Fibroblast of villous mesenchyme (primary cell): ENCODE data around the gene HECW1. TPM values are rescaled to one million over a fixed set of nuclear protein-coding genes. Genes with fewer than 3 reads are reported as not detected.

ENCODE experiments used
- DNase-seq: peaks from one replicate; pipeline ENCODE4 v3.0.0-alpha.2; 2010; ENCODE audit warnings: low read depth
- H3K4me3 ChIP-seq: 2 replicates; pipeline ENCODE4 v1.5.1; 2011; ENCODE audit warnings: low read depth, mild to moderate bottlenecking, low read length
- CTCF ChIP-seq: IDR thresholded peaks from 2 replicates; pipeline ENCODE4 v1.5.1; 2012; ENCODE audit warnings: low read depth, mild to moderate bottlenecking, low read length; ENCODE audit not compliant: insufficient read depth
- total RNA-seq: library from RNA; depleted of rRNA; stranded (reverse); fragments of >200 nt; gene quantifications from 2 replicates; pipeline ENCODE4 v1.2.3, GENCODE V29; 2012

Gene HECW1
- total RNA-seq, 1 donor = 1.7 TPM

GRCh38 chr7:43192806-43193460, 80.5 kb downstream of the HECW1 start:
- TF ChIP-seq CTCF = no peak
- DNase-seq = no peak
- no peak overlapping the region for H3K4me3 ChIP-seq

- TF ChIP-seq CTCF = no peak
- no peak overlapping the region for H3K4me3 ChIP-seq
- DNase-seq = no peak
Observed at GRCh38 chr7:43193893-43194292, 81.4 kb downstream of the HECW1 start.

GRCh38 chr7:43195256-43195655, 82.8 kb downstream of the HECW1 start:
- no peak for TF ChIP-seq CTCF
- no peak overlapping the region for H3K4me3 ChIP-seq
- DNase-seq = no peak

GRCh38 chr7:43195768-43196167, 83.3 kb downstream of the HECW1 start:
- DNase-seq = no peak
- no peak overlapping the region for H3K4me3 ChIP-seq
- no peak for TF ChIP-seq CTCF

GRCh38 chr7:43196379-43196778, 83.9 kb downstream of the HECW1 start:
- TF ChIP-seq CTCF = no peak
- no peak overlapping the region for H3K4me3 ChIP-seq
- no peak for DNase-seq

GRCh38 chr7:43198016-43198415, 85.6 kb downstream of the HECW1 start:
- H3K4me3 ChIP-seq = no peak overlapping the region
- no peak for DNase-seq
- no peak for TF ChIP-seq CTCF

GRCh38 chr7:43198599-43199090, 86.2 kb downstream of the HECW1 start:
- no peak for DNase-seq
- no peak overlapping the region for H3K4me3 ChIP-seq
- TF ChIP-seq CTCF = no peak
